NCI-H2107 treated with DMSO at 0.1 percent for 48 hours (cell line): ENCODE measurements around the gene LIN7B.
"Not testable (repeated sequence)": the region's sequence is repeated elsewhere in the genome, so short reads cannot be mapped to it uniquely, and the experiment has no call there.

ENCODE experiments used
- DNase-seq: peaks from one replicate; lab custom pipeline; 2025; ENCODE audit not compliant: unreplicated experiment; lab: John Stamatoyannopoulos, UW

Gene LIN7B

DNA sequence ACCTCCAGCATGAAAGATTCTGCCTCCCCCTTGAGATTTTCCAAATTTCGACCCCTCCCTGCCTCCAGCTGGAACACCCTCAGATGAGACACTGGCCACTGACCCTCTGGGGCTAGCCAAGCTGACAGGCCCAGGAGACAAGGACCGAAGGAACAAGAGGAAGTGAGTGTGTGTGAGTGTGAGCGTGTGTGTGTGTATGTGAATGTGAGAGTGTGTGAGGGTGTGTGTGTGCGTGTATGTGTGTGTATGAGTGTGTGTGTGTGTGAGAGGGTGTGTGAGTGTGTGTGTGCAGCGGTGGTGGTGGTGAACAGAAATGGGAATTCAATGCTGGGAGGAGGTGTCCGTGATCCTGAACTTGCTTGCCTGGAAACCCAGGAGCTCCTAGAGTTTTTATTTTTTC is 27.2 kb downstream of the LIN7B start:
- no peak for DNase-seq

GRCh38 chr19:49142866-49143335 is 28.7 kb downstream of the LIN7B start:
- no peak for DNase-seq

DNA sequence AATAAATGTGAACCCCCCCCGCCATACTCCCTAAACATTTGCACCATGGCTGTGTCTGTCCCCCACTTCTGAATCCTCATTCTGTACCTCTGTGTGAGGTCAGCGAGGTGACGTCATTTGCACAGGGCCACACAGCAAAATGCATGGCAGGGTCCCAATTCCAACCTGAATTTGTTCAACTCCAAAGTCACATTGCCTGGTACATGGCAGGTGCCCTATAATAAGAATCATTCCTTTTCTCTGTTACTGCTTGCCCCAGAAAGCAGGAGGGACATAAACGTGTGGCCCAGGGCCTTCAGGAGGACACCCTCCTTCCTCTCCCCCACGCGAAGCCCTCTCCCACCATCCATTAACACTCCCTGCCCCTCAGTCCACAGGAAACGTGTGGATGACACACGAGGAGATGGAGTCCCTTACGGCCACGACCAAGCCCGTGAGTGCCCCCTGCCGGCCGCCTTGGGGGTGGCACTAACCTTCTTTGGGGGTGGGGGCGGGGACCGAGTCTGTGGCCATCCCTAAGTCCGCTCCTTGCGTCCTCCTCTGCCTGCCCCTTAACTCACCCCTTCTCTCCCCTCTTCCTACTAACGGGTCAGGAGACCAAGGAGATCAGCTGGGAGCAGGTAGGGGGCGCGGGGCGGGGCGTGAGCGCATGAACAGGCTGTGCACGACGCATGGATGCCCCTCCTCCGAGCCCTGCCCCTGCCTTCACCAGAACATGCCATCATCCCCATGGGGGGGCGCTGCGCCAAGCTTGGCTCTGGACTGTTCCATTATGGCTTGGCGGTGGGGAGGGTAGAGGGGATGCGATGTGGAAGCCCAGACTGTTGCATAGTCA is 31.6 kb downstream of the LIN7B start:
- no peak for DNase-seq

- not testable (repeated sequence) for DNase-seq
Measured at GRCh38 chr19:49146408-49146770, 32.2 kb downstream of the LIN7B start.

DNA sequence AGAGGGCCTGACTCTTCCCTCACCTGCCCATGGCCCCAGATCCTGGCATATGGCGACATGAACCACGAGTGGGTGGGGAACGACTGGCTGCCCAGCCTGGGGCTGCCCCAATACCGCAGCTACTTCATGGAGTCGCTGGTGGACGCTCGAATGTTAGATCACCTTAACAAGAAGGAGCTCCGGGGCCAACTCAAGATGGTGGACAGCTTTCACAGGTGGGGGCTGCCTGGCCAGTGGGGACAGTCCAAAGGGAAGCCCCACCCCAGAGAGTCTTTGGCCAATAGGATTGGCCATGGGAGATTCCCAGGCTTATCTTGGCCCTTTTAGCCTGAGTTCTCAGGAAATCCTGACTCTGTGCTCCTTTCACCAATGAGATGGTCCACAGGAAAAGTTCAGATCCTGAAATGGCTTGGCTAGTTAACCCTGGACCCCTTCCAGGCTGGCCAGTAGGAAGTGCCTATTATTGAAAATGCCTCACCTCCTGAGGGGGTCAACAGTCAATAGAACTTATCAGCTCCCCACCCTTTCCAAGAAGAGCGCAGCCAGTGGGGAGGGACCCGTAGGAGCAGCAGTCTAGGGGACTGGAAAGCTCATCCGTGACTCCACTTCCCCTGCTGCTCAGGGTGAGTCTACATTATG is 34.0 kb downstream of the LIN7B start:
- DNase-seq, result no peak

GRCh38 chr19:49148784-49149651 is 34.8 kb downstream of the LIN7B start:
- peak; percentile 80 for DNase-seq

DNA sequence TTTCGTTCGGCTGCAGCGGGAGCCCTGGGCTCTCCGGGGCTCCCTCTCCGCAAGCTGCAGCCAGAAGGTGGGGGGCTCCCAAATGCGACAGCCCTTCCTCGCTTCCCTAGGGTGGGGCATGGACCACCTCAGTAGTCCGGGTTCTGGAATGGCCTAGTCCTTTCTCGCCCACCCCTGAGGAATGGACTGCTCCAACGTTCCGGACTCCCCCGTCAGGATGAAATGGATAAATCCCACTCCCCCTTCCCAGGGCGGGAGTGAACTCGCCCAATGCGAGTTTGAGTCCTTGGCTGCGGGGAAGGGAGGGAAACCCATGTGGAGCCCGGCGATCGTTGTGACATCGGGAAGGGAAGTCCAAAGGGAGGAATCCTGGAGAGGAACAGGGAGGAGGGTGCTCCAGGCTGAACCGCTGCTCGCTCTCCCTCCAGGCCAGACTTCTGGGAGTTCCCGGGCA is 35.5 kb downstream of the LIN7B start:
- DNase-seq, result peak; percentile 25

DNA sequence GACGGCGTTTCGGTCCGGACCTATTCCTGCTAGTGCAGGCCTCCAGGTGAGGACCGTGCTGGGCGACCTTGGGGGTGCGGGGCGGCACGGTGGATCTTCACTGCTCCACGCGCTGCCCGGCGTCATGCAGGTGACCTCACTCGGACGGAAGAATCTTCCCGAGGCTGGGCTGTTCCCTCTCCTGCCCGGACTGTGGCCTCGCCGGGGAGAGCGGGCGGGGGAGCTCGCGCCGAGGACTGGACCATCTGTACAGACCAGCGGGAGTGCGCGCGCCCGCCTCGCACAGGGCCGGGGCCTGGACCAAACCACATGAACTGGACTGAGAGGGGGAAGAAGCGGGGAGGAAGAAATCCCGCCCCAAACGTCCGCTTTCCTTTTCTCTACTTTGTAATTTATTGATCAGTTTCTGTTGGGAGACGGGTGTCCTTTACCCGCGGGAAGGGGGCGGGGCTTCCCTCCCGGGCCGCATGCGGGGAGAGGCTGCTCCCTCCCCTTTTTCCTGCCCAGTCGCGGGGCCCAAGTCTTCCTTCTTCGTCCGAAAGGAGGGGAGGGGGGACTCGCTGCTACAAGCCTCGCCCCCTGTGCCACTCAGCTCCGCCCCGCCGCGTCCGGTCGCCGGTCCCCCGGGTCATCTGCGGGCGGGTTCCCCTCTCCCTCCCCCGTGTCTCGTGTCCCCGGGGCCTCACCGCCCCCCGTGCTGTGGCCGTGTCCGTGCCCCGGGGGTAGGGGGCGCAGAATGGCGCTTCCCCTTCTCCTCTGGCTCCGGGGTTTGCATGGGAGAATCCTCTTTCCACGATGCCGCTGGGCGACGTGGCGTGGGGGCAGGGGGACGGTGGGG is 36.2 kb downstream of the LIN7B start:
- peak; percentile 15 for DNase-seq

DNA sequence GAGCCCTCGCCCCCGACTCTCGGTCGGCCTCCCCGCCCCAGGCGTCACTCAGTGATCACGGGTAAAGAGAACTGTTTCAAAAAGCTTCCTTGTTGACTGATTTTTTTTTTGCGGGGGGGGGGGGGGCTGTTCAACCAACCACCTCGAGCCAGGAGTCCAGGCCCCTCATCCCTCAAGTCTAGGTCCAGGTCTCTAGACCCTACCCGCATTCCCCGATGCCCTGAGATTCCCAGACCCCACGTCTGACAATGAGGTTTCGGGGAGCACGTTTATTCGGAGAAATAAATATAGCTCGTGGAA is 36.7 kb downstream of the LIN7B start:
- DNase-seq, result no peak

DNA sequence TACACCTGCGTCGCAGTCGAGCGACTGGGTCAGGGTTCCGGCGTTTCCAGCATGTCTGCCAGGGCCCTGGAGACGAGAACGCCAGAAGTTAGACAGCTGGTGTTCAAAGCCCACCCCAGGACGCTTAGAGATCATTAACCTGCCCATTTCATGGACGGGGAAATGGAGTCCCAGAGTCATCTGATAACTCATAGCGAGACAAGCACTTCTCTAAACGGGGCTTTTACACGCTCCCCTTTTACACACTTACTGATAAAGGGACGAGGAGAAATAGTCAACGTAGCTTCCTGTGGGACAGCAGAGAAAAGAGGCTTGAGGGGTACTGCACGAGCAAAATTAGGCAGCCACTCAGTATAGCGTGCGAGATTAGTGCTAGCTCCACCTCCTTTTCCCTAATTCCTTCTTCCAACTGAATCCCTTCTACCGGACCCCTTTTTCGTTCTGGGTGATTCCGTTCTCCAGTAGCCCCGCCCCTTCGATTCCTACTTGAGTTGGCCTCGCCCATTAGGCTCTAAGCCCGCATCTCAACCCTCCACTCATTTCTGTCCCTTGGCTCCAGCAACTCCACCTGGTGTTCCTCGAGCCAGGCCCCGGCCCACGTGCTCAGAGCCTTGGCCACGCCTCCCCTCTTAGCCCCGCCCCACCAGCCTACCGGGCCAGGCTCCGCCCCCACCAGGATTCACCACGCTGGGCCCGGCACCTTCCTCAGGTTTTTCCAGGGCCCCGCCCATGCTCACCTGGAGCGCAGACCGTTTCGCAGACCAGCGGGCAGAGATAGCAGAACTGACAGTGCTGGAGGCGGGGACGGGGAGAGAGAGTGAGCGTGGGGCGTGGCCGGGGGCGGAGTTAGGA is 37.3 kb downstream of the LIN7B start:
- peak; percentile 46 for DNase-seq

- no peak for DNase-seq
Measured at GRCh38 chr19:49152119-49152550, 38.0 kb downstream of the LIN7B start.

- DNase-seq, result no peak
Measured at GRCh38 chr19:49153167-49153809, 39.1 kb downstream of the LIN7B start.

DNA sequence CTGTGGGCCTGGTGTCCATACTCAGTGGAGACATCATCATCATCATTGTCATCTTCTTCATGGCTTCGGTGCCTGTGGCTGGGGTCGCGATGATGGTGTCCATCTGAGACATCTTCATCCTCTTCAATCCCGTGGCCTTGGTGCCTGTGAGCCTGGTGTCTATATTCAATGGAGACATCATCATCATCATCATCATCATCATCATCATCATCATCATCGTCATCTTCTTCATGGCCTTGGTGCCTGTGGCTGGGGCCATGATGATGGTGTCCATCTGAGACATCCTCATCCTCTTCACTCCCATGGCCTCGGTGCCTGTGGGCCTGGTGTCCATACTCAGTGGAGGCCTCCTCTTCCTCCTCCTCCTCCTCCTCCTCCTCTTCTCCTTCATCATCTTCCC is 40.1 kb downstream of the LIN7B start:
- DNase-seq, result no peak

- no peak for DNase-seq
Measured at GRCh38 chr19:49155005-49155819, 41.0 kb downstream of the LIN7B start, which contains the start of gene HRC. HRC (minus strand) TSS chr19:49155396; CDS start chr19:49155237, 159 bp downstream.

- no peak for DNase-seq
Measured at GRCh38 chr19:49155820-49156346, 41.7 kb downstream of the LIN7B start.

DNA sequence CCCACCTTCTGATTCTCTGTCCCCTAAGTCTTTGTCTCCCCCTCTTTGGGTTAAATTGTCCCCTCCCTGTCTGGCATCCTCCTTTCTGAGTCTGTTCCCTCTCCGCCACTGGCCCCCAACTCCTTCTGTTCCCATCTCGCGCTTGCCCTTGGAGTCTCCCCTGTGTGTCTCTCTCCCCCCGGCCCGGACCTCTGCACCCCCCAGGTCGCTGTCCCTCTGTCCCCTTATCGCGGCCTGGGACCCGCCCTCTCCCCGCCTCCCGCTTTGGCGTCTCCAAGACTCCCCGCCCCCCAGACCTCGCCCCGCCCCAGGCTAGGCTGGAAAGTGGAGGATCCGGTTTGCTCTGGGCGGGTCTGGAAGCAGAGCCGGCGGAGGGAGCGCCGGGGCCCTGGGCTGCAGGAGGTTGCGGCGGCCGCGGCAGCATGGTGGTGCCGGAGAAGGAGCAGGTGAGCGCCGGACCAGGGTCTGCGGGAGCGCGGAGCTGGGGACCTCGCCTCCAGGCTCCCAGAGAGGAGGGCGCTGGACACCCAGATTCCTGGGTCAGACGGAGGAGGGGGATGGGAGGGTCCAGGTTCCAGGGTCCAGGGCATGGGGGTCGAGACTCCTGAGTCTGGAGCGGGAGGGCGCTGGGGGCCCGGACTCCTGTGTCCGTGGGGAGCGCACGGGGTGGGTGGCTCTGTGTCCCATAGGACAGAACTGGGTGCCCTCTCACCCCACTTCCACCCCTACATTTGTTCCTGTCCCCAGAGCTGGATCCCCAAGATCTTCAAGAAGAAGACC is 43.5 kb downstream of the LIN7B start, which contains the start of gene TRPM4:
TRPM4 (plus strand) TSS at position 348 of the 780 bp plus-strand sequence; CDS start at position 423, 75 bp downstream.
- no peak for DNase-seq
